Measurements from ENCODE around the gene GRIN3B.

The GRIN3B gene

GRCh38 chr19:1052349-1052975, 52.2 kb downstream of the GRIN3B start:
- no peak; the same call in 2 of the 3 replicates for ATAC-seq
- TF ChIP-seq CSDC2 (CRISPR knock-in tag; IDR thresholded peaks at IDR 0.05) (no peak), ZFP30 (CRISPR knock-in tag; IDR thresholded peaks at IDR 0.05) (no peak), PATZ1 (CRISPR knock-in tag; IDR thresholded peaks at IDR 0.05; ENCODE audit: borderline replicate concordance) (no peak), ARNTL (CRISPR knock-in tag; IDR thresholded peaks at IDR 0.05; ENCODE audit: borderline replicate concordance, low read depth) (no peak), SNAI2 (CRISPR knock-in tag; IDR thresholded peaks at IDR 0.05) (no peak), TSHZ2 (CRISPR knock-in tag; IDR thresholded peaks at IDR 0.05) (no peak), PPARA (CRISPR knock-in tag; IDR thresholded peaks at IDR 0.05; ENCODE audit: borderline replicate concordance) (no peak), ZC3H10 (CRISPR knock-in tag; IDR thresholded peaks at IDR 0.05) (no peak), OSR1 (CRISPR knock-in tag; IDR thresholded peaks at IDR 0.05) (no peak), CREB5 (CRISPR knock-in tag; IDR thresholded peaks at IDR 0.05; ENCODE audit: low read depth) (no peak)

- no peak for TF ChIP-seq POU6F1 (CRISPR knock-in tag; IDR thresholded peaks at IDR 0.05; ENCODE audit: borderline replicate concordance, low read depth)
- no peak for TF ChIP-seq PATZ1 (CRISPR knock-in tag; IDR thresholded peaks at IDR 0.05; ENCODE audit: borderline replicate concordance)
- TF ChIP-seq RARB (CRISPR knock-in tag; IDR thresholded peaks at IDR 0.05), result no peak
- no peak for TF ChIP-seq BACH2 (CRISPR knock-in tag; IDR thresholded peaks at IDR 0.05; ENCODE audit: borderline replicate concordance)
- TF ChIP-seq ARNTL (CRISPR knock-in tag; IDR thresholded peaks at IDR 0.05; ENCODE audit: borderline replicate concordance, low read depth), result no peak
- TF ChIP-seq ZFP3 (CRISPR knock-in tag; IDR thresholded peaks at IDR 0.05), result no peak
- no peak for TF ChIP-seq ZC3H10 (CRISPR knock-in tag; IDR thresholded peaks at IDR 0.05)
- TF ChIP-seq GLIS3 (CRISPR knock-in tag; IDR thresholded peaks at IDR 0.05), result no peak
- no peak for TF ChIP-seq PPARA (CRISPR knock-in tag; IDR thresholded peaks at IDR 0.05; ENCODE audit: borderline replicate concordance)
- no peak for TF ChIP-seq ZFP30 (CRISPR knock-in tag; IDR thresholded peaks at IDR 0.05)
- no peak for TF ChIP-seq OSR1 (CRISPR knock-in tag; IDR thresholded peaks at IDR 0.05)
- TF ChIP-seq ZNF70 (CRISPR knock-in tag; IDR thresholded peaks at IDR 0.05), result no peak
- TF ChIP-seq CREB5 (CRISPR knock-in tag; IDR thresholded peaks at IDR 0.05; ENCODE audit: low read depth), result no peak
- TF ChIP-seq TOX (CRISPR knock-in tag; IDR thresholded peaks at IDR 0.05; ENCODE audit: borderline replicate concordance), result no peak
- no peak for TF ChIP-seq ZNF565 (CRISPR knock-in tag; conservative IDR thresholded peaks at IDR 0.05; ENCODE audit: low read depth)
- TF ChIP-seq TSHZ2 (CRISPR knock-in tag; IDR thresholded peaks at IDR 0.05), result no peak
- TF ChIP-seq CSDC2 (CRISPR knock-in tag; IDR thresholded peaks at IDR 0.05), result no peak
- TF ChIP-seq ESRRG (CRISPR knock-in tag; IDR thresholded peaks at IDR 0.05), result no peak
- no peak for TF ChIP-seq ZNF8 (CRISPR knock-in tag; IDR thresholded peaks at IDR 0.05)
- TF ChIP-seq ISL1 (CRISPR knock-in tag; IDR thresholded peaks at IDR 0.05), result no peak
- peak; percentile 21; the same call in 1 of the 3 replicates for ATAC-seq
Measured at GRCh38 chr19:1053176-1054101, 53.2 kb downstream of the GRIN3B start.
